Right atrium auricular region (tissue), 2 donors: Measurements from ENCODE around the gene XIAP. TPM values are rescaled to one million over a fixed set of nuclear protein-coding genes. Genes with fewer than 3 reads are reported as not detected.
A peak's percentile ranks its signal among the peaks of the same experiment; 100 is the strongest.

Source experiments
- DNase-seq: peaks from one replicate; pipeline ENCODE4 v3.0.0-alpha.2; 2019; ENCODE audit warnings: low spot score
- H3K27ac ChIP-seq, 2 donors: fragments of 200-600 bp; sonication (generic); 1 replicate in 1 of 2; 2 replicates in 1 of 2; pipeline ENCODE4 v1.5.1; 2016 to 2019
- H3K27me3 ChIP-seq, 2 donors: fragments of 200-600 bp; sonication (generic); one replicate each; pipeline versions ENCODE4 v1.5.1 to v1.6.0; 2017 to 2019
- H3K36me3 ChIP-seq: fragments of 200-600 bp; sonication (generic); one replicate; pipeline ENCODE4 v1.5.1; 2016
- H3K4me1 ChIP-seq, 2 donors: fragments of 200-600 bp; sonication (generic); one replicate each; pipeline versions ENCODE4 v1.5.1 to v1.6.0; 2017 to 2019
- H3K4me3 ChIP-seq, 2 donors: fragments of 200-600 bp; sonication (generic); 1 replicate in 1 of 2; 2 replicates in 1 of 2; pipeline ENCODE4 v1.5.1; 2017 to 2019; ENCODE audit warnings: mild to moderate bottlenecking in 1 of 2, moderate library complexity in 1 of 2
- H3K9me3 ChIP-seq, 2 donors: fragments of 200-600 bp; sonication (generic); one replicate each; pipeline ENCODE4 v1.5.1; 2019
- total RNA-seq, 2 donors: library from RNA; depleted of rRNA; stranded (reverse); fragments of >200 nt; gene quantifications; one replicate each; pipeline ENCODE4 v1.1.0, GENCODE V29; 2016
- TF ChIP-seq, protein P1 (sequence below), 2 donors: fragments of 200-600 bp; sonication (generic); IDR thresholded peaks; one replicate each; pipeline ENCODE4 v1.5.1; 2019; ENCODE audit warnings: antibody characterized with exemption in 2 of 2

The XIAP gene
- total RNA-seq, 2 donors from 2014 or later, result 19.6 to 22.0 TPM

DNA sequence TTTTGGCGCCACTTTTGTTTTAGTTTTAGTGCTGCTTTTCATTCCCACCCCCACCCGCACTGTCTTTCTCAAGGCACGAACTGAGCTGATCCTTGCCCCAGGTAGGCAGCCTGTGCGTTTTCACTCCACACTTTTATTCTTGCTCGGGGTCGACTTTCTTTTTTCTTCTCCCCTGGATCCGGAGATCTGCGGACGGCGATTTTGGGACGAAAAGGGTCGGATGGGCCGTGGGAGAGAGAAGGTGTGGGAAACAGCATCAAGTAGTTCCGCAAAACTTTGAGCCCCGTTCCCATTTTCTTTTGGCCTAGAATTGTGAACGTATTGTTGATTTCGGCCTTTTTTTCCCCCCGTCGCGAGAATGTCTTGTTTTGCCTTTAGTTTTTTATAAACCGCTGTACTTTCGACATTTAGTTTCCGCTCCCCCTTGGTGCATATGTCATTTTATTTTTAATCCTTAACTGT lies 102.2 kb downstream of the XIAP start:
- Histone ChIP-seq H3K4me3 (peak overlapping the region; percentile 65 to 66), H3K4me1 (no peaks in the 10 kb centered on the region), H3K27me3 (no peaks in the 10 kb centered on the region), H3K36me3 (no peaks in the 10 kb centered on the region), H3K9me3 (no peaks in the 10 kb centered on the region), H3K27ac (peak overlapping the region; percentile 96 to 98)
- TF ChIP-seq, protein P1, sequence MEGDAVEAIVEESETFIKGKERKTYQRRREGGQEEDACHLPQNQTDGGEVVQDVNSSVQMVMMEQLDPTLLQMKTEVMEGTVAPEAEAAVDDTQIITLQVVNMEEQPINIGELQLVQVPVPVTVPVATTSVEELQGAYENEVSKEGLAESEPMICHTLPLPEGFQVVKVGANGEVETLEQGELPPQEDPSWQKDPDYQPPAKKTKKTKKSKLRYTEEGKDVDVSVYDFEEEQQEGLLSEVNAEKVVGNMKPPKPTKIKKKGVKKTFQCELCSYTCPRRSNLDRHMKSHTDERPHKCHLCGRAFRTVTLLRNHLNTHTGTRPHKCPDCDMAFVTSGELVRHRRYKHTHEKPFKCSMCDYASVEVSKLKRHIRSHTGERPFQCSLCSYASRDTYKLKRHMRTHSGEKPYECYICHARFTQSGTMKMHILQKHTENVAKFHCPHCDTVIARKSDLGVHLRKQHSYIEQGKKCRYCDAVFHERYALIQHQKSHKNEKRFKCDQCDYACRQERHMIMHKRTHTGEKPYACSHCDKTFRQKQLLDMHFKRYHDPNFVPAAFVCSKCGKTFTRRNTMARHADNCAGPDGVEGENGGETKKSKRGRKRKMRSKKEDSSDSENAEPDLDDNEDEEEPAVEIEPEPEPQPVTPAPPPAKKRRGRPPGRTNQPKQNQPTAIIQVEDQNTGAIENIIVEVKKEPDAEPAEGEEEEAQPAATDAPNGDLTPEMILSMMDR (IDR thresholded peaks at IDR 0.05), result no peak
- DNase-seq, result no peak

DNA sequence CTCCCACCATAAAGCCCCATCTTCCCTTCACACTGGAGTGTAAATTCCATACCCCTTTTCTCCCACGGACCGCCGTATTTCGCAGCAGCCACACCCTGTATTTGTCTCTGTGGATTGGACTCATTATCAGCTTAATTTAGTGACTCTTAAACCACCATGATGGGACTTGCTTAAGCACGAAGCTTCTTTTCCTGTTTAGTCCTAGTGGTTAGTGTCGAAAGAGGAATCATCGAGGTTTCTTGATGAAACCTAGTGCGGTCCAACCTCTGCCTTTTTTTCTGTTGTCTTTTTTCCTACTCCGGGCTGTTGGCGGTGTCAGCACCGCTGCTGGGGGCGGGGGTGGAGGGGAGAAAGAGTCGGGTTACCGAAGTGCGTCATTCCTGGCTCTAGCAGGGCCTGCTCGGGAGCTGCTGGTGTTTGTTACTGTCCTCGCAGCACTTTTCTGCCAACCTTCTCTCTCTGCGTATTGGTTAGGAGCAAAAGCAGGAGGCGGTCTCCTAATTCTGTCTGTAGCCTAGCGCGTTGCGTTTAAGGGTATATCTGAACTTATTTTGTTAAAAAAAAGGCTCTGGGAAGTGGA lies 103.0 kb downstream of the XIAP start:
- Histone ChIP-seq H3K27me3 (no peaks in the 10 kb centered on the region), H3K9me3 (no peaks in the 10 kb centered on the region), H3K27ac (peak overlapping the region; percentile 96 to 98), H3K4me3 (peak overlapping the region; percentile 65 to 66), H3K36me3 (no peaks in the 10 kb centered on the region), H3K4me1 (peaks cover 0 to under 1% of the 10 kb centered on the region in 2 donors)
- DNase-seq, result peak; percentile 92
- TF ChIP-seq, protein P1 (IDR thresholded peaks at IDR 0.05), result no peak

Other genes with a start within 250 kb of the XIAP start
- 10 to 100 TPM; 25.6 to 28.6 TPM for gene THOC2, start 127.0 kb upstream of the XIAP start, total RNA-seq
- gene STAG2, start 101.7 kb downstream of the XIAP start, total RNA-seq, result 10 to 100 TPM; 26.8 to 45.8 TPM